ENCODE data around the gene PPP4R1.
"Not testable (repeated sequence)": the region's sequence is repeated elsewhere in the genome, so short reads cannot be mapped to it uniquely, and the experiment has no call there.

Gene PPP4R1, protein sequence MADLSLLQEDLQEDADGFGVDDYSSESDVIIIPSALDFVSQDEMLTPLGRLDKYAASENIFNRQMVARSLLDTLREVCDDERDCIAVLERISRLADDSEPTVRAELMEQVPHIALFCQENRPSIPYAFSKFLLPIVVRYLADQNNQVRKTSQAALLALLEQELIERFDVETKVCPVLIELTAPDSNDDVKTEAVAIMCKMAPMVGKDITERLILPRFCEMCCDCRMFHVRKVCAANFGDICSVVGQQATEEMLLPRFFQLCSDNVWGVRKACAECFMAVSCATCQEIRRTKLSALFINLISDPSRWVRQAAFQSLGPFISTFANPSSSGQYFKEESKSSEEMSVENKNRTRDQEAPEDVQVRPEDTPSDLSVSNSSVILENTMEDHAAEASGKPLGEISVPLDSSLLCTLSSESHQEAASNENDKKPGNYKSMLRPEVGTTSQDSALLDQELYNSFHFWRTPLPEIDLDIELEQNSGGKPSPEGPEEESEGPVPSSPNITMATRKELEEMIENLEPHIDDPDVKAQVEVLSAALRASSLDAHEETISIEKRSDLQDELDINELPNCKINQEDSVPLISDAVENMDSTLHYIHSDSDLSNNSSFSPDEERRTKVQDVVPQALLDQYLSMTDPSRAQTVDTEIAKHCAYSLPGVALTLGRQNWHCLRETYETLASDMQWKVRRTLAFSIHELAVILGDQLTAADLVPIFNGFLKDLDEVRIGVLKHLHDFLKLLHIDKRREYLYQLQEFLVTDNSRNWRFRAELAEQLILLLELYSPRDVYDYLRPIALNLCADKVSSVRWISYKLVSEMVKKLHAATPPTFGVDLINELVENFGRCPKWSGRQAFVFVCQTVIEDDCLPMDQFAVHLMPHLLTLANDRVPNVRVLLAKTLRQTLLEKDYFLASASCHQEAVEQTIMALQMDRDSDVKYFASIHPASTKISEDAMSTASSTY

DNA sequence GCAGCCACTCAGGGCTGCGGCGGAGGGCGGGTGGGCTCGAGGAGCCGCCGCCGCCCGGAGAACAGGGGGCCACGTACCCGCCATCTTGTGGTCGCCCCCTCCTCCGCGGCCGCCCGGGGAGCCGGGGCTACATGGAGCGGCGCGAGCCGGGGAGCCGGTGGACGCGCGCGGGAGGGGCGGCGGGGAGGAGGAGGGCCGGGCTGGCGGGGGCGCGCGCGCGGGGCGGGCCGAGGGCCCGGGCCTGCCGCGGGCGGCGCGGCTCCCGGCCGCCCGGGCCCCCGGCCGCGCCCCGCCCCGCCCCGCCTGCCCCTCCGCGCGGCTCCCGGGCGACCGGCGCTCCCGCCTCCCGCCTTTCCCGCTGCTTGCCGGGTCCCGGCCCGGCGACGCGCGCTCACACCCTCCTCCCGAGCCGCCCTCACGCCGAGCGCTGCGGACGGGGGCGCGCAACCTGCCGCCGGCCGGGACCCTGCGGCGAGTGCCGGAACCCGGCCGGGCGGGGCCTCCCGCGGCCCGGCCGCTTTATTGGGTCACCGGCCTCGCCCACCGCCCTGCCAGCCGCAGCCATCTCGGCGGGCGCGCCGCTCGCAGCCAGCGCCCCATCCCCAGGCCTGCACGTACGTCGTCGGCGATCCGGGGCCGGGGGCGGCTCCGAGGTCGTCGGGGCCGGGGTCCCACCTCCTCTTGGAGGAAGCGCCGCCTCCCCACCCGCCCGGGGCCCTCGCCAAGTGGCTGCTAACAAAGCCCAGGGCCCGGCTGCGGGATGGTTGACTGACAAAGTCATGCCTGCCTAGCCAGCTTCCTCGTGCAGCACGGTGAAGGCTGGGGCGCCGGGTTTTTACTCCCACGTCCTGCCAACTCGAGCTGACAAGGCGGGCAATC lies at the start of gene PPP4R1:
Gene PPP4R1 (minus strand): TSS at position 159 of the 879 bp plus-strand sequence. CDS start 75 bp downstream, at position 84.
- DNase-seq, result peak; percentile 77 to 82

DNA sequence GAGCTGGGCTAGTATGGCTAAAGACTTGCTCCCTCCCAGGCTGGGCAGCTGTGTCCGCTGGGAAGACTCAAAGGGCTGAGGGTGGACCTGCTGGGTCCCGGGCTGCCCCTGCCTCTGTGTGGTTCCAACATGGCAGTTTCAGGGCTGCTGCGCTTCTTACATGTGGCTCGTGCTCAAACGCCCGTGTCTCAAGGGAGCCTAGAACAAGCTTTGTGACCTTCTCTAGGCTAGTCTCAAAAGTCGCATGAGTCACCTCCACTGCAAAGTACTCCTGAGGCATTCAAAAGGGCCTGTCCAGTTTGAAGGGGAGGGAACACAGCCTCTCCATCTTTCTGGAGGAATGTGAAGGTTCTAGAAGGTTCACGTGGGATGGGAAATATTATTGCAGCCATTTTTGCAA lies 49.0 kb upstream of the PPP4R1 start:
- no peak for DNase-seq

DNA sequence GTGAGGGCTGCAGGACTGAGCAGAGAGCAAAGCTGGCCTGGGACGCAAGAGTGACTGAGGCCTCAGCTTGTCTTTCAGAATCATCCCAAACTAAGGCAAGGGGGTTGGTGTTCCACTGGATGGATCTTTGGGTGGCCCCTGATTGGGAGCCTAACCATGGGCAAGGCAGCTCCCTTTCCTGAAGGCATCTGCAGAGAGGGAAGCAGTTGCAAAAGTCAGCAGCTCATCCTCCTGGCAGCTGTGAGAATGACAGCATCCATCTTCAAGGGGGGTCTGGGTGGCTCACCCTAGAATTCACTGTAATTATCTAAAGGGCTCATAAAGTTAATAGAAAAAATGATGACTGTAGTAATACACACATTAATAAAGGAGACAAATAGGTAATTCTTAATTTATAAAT lies 47.2 kb upstream of the PPP4R1 start:
- no peak for DNase-seq

DNA sequence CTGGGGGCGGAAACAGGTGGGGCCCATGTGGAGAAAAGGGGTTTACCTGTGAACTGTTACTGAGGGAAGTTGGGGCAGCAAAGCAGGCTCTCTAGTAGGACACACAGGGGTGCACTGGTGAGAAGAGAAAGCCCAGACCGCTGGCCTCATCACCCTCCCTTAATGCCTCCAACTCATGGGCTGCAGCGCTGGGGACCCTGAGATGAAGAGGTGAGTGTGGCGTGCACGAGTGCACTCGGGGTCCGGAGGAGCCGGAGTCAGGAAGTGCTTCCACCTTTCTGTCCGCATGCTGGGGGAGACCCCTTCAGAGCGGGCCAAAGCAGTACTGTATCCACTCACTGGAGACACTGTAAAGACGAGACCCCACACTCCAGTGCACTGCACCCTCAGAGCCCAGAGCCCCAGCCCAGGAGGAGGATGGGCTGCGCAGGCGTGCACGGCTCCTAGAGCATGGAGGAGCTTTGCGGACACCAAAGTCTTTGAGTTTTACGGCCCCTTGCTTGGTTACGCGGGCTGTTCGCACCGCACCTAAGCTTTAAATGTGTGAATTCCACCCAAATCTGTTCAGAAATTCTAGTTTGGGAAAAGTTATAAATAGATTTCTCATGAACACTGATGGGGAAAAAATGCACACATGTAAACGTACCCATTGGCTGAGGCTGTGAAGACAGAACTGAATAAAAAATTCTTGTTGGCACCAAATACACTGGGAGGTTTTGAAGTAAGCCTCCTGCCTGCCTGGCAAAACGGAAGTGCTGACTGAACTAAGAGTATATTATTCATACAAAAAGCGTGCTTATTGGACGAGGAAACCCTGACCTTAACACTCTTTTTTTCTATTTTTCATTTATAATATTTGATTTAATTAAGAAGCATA lies 45.4 kb upstream of the PPP4R1 start:
- DNase-seq, result no peak

DNA sequence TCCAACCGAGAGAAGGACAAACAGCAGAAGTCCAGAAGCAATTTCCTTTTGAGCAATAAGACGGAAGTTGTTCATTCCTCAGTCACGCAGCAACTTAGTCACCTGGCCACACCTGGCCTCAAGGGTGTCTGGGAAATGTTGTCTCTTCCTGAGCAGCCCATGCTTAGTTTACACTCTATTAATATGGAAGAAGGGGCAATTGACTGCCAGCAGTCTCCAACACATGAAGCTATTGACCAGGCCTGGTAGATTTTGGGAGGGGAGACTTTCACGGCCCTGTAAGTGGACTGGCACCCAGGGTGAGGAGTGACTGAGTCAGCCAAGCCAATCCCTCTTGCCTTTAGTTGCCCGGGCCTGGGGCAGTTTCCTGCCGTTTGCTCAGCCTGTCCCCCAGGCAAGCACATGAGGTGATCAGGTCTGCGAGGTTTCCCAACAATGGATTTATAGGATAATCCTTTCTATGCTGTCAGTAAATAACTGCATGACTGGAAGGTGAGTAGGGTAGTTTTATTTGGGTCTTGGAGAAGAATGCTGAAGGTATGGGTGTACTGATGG lies 43.8 kb upstream of the PPP4R1 start:
- DNase-seq, result no peak

DNA sequence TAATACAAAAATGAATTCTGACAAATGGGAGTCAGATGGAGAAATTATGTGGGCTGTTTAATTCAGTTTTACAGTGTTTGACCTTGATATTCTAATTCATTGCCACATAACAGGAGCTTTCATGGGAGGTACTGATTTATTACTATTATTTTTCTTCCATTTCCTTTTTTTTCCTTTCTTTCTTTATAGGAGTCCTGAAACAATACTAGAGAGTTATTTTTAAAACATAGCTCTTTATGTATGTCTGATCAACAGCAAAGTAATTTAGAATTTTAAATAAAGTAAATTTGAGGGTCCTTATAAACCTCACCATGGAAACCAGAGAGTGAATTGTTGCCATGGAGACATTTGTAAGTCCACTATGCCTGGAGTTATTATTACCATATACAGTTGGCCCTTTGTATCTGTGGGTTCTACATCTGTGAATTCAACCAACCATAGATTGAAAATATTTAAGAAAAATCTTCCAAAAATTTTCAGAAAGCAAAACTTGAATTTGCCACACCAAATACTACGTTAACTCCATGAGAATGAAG lies 40.9 kb upstream of the PPP4R1 start:
- DNase-seq, result no peak

DNA sequence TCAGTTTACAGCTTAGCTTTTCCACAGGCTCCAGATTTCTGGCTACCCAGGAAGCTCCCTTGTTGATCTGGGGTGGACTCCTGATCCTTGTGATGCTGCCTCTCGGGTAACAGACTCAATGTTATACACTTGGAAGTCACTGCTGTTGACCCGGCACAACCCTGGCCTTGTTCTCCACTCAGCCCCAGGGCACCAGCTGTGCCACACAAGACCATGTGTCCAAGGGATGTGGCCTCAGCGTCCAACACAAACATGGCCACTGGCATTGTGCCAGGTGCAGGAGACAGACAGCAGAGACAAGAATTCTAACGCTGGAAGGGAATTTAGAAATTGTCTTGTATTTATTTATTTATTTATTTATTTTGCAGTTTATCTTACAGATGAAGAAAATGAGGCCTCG lies 39.0 kb upstream of the PPP4R1 start:
- DNase-seq, result no peak

DNA sequence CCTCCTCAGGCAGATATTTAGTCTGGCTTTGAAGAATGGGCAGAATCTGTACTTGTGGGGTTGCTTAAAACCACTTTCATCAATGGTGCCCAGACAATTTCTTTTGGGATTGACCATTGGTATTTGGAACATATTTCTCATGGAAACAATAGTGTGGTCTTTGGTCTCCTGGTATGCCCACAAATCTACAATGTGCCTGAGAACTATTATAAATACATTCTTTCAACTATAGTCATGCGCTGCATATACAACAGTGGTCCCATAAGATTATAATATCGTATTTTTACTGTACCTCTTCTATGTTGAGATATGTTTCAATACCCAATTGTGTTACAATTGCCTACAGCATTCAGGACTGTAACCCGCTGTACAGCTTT lies 34.8 kb upstream of the PPP4R1 start:
- DNase-seq, result no peak

DNA sequence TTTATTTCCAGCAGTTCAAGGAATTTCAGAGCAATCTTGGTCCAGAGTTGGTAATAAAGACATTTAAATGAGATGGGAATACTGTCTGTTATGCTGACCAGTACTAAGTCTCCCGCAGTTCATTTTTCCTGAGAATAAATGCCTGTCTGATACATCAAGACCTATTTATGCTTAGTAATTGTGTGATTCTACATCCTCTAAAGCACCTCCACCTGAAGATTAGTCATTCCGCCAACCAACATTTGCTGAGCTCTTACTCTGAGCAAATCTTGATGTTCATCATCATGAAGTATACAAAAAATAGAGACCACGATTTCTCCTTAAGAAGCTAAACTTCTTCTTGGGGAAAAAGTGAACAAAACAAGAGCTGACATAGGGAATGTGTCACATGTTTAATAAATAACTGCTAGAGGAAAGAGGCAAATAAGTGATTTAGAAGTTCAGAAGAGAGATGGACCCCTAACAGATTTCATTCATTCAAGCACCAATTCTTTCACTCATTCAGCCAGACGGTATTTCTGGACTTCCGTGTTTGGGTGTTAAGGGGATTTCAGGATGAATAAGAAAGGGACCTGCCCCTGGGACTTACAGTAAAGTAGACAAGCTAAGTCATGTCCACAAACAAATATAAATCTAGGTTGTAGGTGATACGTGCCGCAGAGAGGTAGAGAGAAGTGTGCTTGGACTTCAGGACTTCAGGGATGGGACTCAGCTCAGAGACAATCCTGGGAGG lies 34.2 kb upstream of the PPP4R1 start:
- no peak for DNase-seq

DNA sequence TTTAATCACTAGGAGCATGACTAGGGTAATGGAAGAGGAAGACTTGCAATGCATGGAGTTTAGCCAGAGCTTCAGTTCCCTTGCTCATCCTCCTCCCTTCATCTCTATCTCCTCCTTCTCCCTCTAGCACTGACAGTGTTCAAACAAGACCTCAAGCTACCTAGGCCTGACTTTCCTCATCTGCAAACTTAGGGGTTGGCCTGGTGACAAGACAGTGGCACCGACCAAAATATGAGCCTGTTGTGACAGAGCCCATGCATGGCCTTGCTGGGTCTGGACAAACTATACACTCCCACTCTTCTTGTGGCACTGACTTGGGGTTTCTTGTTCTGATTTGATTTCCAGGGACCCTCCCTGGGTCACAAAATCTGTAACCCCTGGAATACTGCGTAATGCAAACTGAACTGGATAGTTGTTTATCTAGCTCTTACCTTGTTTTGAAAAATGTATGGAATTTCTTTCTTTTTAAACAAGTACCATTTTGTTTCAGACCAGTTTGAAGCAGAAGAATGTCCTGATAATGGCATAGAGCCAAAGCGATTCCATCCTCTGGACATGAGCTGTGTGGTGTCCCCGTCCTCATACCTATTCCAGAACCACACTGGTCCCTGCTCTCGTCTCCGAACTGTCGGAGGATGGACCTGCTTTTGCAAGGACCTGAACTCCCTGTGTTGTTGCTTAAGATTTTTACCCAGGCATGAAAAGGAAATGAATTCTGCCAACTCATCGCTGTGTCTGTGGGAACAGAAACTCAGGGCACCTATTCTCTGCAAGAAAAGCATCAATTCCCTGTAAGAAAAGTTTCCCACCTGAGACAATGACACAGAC lies 33.4 kb upstream of the PPP4R1 start:
- no peak for DNase-seq

DNA sequence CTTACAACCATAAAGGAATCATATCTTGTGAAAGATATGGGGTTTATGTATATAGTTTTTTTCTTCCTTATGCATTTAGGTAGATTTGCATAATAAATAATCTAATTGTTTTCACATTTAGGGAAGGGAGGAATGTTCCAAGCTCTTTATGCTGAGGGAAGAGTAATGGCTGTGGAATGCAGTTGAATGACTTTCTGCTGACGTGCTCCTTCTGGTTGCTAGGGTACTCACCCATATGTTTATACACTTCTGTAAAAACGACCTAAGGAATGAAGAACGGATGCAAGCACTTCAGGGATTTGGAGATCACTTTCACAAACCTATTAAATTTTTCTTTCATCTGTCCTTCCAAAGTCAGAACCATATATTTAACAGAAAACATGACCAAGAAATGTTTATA lies 29.2 kb upstream of the PPP4R1 start:
- DNase-seq, result no peak

DNA sequence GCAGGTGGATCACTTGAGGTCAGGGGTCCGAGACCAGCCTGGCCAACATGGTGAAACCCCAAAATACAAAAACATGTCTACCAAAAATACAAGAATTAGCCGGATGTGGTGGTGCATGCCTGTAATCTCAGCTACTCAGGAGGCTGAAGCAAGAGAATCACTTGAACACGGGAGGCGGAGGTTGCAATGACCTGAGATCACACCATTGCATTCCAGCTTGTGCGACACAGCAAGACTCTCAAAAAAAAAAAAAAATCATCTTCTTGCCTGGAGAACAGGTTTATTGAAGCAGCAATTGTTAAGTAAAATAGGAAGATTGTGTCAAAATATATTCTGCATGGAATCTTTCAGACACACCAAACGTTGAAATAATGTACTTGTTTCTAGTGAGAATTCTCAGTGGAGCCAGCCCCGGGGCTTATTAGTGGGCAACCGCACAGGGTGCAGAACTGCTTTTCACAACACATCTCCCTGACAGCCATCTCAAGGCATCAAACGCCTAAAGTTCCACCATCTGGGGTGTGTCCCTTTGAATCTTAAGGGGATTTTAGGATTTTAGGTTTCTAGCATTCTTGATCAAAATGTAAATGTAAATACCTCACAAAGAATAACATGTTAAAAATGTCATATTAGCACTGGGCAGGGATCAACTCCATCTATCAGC lies 28.6 kb upstream of the PPP4R1 start:
- DNase-seq, result no peak

DNA sequence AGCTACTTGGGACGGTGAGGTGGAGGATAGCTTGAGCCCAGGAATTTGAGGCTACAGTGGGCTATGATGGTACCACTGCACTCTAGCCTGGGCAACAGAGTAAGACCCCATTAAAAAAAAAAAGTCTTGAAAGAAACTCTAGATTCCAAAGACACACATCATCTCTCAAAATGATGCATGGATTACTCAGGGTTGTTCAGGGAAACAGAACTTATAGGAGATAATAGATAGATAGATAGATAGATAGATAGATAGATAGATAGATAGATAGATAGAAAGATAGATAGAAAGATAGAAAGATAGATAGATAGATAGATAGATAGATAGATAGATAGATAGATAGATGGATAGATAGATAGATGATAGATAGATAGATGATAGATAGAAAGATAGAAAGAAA lies 26.7 kb upstream of the PPP4R1 start:
- DNase-seq, result not testable (repeated sequence)

DNA sequence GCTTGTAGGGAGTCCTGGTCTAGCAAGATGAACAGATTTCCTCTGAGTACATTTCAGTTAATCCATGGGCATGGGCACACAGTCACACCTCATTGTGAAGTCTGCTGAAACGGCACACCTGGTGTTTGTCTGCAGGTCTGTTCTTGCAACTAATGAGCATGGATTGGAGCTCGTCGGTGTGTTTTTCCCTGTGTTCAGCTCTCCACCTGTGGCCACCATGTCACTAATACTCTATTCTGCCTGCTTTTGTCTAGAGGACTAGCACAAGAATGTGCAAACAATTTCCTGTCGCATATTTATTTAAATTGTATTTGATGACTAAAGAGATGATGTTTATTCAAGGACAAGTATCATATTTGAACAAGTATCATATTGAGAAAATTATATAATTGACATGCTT lies 24.5 kb upstream of the PPP4R1 start:
- no peak for DNase-seq

DNA sequence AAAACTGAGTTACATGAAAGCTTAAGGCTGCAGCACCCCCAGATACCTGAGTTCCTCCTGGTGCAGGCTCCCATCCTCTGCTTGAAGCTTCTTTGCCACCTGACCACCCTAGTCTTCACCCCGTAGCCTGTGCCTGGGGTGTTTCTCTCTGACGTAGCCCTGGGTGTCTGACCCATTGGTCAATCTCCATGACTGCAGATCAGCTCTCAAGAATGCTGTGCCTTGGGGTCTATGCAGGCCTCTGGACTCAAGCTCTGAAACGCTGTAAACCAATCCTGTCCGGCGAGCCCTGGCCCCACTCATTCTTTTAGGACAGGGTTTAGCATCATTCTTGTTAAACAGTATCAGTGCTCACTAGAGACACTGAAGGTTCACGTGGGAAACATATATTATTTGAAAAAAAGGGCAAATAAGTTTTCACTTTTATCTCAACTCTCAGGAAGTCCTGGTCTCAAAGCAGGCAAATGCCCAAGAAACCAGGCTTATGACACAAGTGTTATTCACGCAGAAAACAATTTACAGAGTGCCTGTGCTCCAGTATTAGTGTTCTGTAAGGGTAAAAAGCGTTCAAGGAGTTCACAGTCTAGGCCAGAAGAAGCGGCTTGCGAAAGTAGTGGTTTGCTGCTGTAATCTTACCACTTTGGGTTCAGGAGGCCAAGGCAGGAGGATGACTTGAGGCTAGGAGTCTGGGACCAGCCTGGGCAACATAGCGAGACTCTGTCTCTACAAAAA lies 22.8 kb upstream of the PPP4R1 start:
- DNase-seq, result no peak

DNA sequence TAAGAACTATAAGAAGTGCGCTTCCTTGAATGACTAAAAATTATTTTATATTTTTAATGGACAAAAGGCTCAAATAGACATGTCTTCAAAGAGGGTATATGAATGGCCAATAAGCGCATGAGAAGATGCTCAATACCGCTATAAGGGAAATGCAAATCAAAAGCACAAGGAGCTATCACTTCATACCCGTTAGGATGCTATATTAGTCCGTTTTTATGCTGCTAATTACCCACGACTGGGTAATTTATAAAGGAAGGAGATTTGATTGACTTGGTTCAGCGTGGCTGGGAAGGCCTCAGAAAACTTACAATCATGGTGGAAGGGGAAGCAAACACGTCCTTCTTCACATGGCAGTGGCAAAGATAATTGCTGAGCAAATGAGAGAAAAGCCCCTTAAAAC lies 20.5 kb upstream of the PPP4R1 start:
- DNase-seq, result no peak

DNA sequence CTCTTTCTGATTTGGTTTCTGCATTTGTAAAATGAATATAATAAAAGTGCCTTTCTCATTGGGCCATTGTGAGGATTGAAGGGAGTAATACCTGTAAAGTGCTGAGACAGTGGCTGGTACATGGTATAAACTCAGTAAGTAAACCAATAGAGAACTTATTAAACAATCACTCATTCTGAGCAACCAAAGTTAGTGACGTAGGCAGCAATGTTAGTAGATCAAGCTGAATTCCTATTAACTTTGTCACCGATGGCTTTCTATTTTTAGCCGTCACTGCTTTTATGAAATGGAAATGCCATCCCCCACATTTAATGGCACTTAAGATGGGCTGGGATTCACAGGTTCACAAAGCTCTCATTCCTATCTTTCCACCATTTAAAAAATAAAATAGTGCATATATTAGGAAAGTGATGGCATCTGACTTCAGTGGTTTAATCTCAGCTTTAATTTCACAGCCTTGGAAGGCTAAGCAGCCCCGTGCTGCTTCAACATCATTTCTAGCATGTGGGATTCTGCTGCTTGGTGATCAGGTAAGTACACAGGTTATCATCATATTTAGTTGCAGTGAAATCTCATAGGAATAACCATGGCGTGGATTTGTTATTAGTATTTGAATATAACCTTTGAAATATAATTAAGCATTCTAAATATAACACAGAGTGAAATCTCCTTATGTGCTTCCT lies 17.6 kb upstream of the PPP4R1 start:
- no peak for DNase-seq

DNA sequence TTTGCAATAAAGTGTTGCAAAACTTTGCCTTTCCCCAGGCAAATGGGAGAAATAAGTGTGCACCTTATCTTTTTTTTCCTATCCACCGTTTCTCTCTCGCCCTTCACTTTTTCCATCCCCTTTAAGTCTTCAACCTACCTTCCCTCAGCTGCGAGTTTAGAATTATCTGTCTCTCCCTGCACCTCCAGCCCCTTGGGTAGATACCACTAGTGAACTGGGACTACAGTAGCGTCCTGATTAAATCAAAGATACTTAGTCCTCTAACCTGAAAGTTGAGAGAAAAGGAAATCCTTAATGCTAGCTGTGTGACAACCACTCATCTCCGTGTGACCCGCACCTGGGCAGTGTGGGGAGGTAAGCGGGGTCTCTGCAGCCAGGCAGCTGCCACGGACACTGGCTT lies 16.1 kb upstream of the PPP4R1 start:
- DNase-seq, result no peak
